Measurements from ENCODE around the gene CNTNAP4. TPM values are rescaled to one million over a fixed set of nuclear protein-coding genes. Genes with fewer than 3 reads are reported as not detected.

CNTNAP4 gene
- total RNA-seq, 1 donor from 2014 or later, result not detected

DNA sequence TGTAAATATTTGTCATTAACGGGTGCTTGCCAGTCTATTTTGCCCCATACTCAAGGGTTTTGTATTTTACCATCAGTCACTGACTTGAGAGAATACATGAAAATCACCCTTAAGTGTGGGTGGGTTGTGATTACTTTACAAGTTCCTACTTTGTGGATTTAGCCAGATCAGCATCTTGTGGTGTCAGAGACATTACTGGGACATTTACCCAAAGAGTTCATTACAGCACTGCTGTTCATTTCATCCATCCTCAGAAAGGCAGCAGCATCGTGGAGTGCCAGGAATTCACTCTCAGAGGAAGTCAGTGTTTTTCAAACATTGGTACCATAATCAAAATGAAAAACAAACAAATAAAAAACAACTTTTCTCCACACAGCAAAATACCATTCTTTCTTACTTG lies 110.8 kb downstream of the CNTNAP4 start:
- no peaks in the 10 kb centered on the region for H3K27me3 ChIP-seq (ENCODE audit: low read depth)
- no peak for DNase-seq
- no peaks in the 10 kb centered on the region for H3K36me3 ChIP-seq
- intact Hi-C loops (cut with micrococcal nuclease), result no loop called here
- no peak overlapping the region for H3K27ac ChIP-seq (replicated peaks)
- TF ChIP-seq, protein P1, sequence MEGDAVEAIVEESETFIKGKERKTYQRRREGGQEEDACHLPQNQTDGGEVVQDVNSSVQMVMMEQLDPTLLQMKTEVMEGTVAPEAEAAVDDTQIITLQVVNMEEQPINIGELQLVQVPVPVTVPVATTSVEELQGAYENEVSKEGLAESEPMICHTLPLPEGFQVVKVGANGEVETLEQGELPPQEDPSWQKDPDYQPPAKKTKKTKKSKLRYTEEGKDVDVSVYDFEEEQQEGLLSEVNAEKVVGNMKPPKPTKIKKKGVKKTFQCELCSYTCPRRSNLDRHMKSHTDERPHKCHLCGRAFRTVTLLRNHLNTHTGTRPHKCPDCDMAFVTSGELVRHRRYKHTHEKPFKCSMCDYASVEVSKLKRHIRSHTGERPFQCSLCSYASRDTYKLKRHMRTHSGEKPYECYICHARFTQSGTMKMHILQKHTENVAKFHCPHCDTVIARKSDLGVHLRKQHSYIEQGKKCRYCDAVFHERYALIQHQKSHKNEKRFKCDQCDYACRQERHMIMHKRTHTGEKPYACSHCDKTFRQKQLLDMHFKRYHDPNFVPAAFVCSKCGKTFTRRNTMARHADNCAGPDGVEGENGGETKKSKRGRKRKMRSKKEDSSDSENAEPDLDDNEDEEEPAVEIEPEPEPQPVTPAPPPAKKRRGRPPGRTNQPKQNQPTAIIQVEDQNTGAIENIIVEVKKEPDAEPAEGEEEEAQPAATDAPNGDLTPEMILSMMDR (IDR thresholded peaks at IDR 0.05; ENCODE audit: borderline replicate concordance), result no peak
- no peaks in the 10 kb centered on the region for H3K9me3 ChIP-seq (replicated peaks)
- H3K4me3 ChIP-seq, result no peak overlapping the region
- H3K4me1 ChIP-seq, result no peaks in the 10 kb centered on the region

GRCh38 chr16:76389126-76389525 lies 111.9 kb downstream of the CNTNAP4 start:
- H3K9me3 ChIP-seq (replicated peaks), result no peaks in the 10 kb centered on the region
- H3K36me3 ChIP-seq, result no peaks in the 10 kb centered on the region
- no peak for DNase-seq
- H3K27me3 ChIP-seq (ENCODE audit: low read depth), result no peaks in the 10 kb centered on the region
- intact Hi-C loops (cut with micrococcal nuclease), result no loop called here
- TF ChIP-seq, protein P1 (IDR thresholded peaks at IDR 0.05; ENCODE audit: borderline replicate concordance), result no peak
- H3K27ac ChIP-seq (replicated peaks), result no peak overlapping the region
- no peaks in the 10 kb centered on the region for H3K4me1 ChIP-seq
- no peak overlapping the region for H3K4me3 ChIP-seq

- Histone ChIP-seq H3K36me3 (no peaks in the 10 kb centered on the region), H3K4me3 (no peak overlapping the region), H3K27ac (replicated peaks) (no peak overlapping the region), H3K27me3 (ENCODE audit: low read depth) (no peaks in the 10 kb centered on the region), H3K4me1 (no peaks in the 10 kb centered on the region), H3K9me3 (replicated peaks) (no peaks in the 10 kb centered on the region)
- intact Hi-C loops (cut with micrococcal nuclease), result no loop called here
- no peak for DNase-seq
- TF ChIP-seq, protein P1 (IDR thresholded peaks at IDR 0.05; ENCODE audit: borderline replicate concordance), result no peak
These were observed 113.3 kb downstream of the CNTNAP4 start for GRCh38 chr16:76390476-76390875.

DNA sequence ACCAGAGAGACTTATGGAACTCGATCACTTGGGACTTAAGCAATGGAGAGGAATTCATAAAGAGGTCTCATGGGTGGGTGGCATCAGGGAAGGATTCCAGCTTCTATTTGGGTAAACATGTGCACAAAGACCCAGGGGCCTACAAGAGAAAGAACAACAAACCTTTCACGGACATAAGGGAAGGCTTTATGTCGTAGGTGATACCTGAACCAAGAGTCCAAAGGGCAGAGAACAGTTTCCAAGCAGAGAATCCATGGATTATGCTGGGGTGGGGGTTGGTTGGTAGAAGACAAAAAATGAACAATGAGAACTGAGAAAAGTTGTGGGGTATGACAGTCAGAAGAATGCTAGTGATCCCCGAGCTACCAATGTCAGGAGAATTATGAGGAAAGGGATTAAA lies 119.8 kb downstream of the CNTNAP4 start:
- intact Hi-C loops (cut with micrococcal nuclease), result no loop called here
- DNase-seq, result no peak
- Histone ChIP-seq H3K4me3 (no peak overlapping the region), H3K27ac (replicated peaks) (no peak overlapping the region), H3K27me3 (ENCODE audit: low read depth) (no peaks in the 10 kb centered on the region), H3K36me3 (no peaks in the 10 kb centered on the region), H3K9me3 (replicated peaks) (peaks cover 4% of the 10 kb centered on the region), H3K4me1 (no peaks in the 10 kb centered on the region)
- TF ChIP-seq, protein P1 (IDR thresholded peaks at IDR 0.05; ENCODE audit: borderline replicate concordance), result no peak

GRCh38 chr16:76409706-76410105 lies 132.5 kb downstream of the CNTNAP4 start:
- no peak overlapping the region for H3K4me3 ChIP-seq
- H3K9me3 ChIP-seq (replicated peaks), result peaks cover 12% of the 10 kb centered on the region
- no peaks in the 10 kb centered on the region for H3K36me3 ChIP-seq
- no peaks in the 10 kb centered on the region for H3K4me1 ChIP-seq
- H3K27ac ChIP-seq (replicated peaks), result no peak overlapping the region
- TF ChIP-seq, protein P1 (IDR thresholded peaks at IDR 0.05; ENCODE audit: borderline replicate concordance), result no peak
- intact Hi-C loops (cut with micrococcal nuclease), result no loop called here
- DNase-seq, result no peak
- H3K27me3 ChIP-seq (ENCODE audit: low read depth), result no peaks in the 10 kb centered on the region

DNA sequence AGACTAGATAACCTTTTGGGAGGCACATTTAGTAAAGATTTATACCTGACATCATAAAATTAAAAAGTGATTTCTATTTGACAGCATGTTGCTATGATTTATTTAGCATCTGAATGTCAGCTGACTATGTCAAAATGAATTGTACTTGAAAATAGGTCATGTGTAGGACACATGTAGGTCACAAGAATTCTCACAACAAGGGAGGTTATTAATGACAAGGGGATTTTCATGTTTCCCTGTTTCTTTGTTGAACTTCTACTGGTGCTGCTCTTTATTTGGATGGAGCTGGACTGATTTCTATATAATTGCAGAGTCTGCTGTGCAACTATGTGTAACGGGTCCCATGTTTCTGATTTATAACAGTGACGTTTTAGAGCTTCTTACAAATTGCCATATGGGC lies 144.4 kb downstream of the CNTNAP4 start:
- TF ChIP-seq, protein P1 (IDR thresholded peaks at IDR 0.05; ENCODE audit: borderline replicate concordance), result no peak
- Histone ChIP-seq H3K27me3 (ENCODE audit: low read depth) (no peaks in the 10 kb centered on the region), H3K4me3 (no peak overlapping the region), H3K27ac (replicated peaks) (no peak overlapping the region), H3K9me3 (replicated peaks) (no peaks in the 10 kb centered on the region), H3K4me1 (no peaks in the 10 kb centered on the region), H3K36me3 (no peaks in the 10 kb centered on the region)
- DNase-seq, result no peak
- intact Hi-C loops (cut with micrococcal nuclease), result no loop called here
